GM23338 (cell line): ENCODE measurements around the gene DENND2A. TPM values are rescaled to one million over a fixed set of nuclear protein-coding genes. Genes with fewer than 3 reads are reported as not detected.

ENCODE experiments used
- ATAC-seq: fragments of 200-7000 bp; cut with Tn5 transposase; 3 replicates; pipeline ENCODE4 v1.9.1; 2020
- DNase-seq: peaks from one replicate; pipeline ENCODE4 v3.0.0-alpha.2; 2015; ENCODE audit warnings: low spot score
- H2AFZ ChIP-seq: fragments of 200-600 bp; sonication (generic); 2 replicates; pipeline ENCODE4 v1.8.0; 2016; ENCODE audit warnings: antibody characterized with exemption, mild to moderate bottlenecking, moderate library complexity
- H3F3A ChIP-seq: fragments of 200-600 bp; sonication (generic); replicated peaks from 2 replicates; pipeline ENCODE4 v1.8.0; 2017; ENCODE audit warnings: antibody characterized with exemption, mixed run types, low read depth
- H3K27ac ChIP-seq: fragments of 200-600 bp; sonication (generic); 2 replicates; pipeline ENCODE4 v1.6.1; 2016; ENCODE audit warnings: low read depth
- H3K27me3 ChIP-seq: fragments of 200-600 bp; sonication (generic); 2 replicates; pipeline ENCODE4 v1.8.0; 2016; ENCODE audit warnings: mild to moderate bottlenecking, mixed run types, moderate library complexity; ENCODE audit not compliant: insufficient read depth
- H3K36me3 ChIP-seq: fragments of 200-600 bp; sonication (generic); 2 replicates; pipeline ENCODE4 v1.8.0; 2016; ENCODE audit warnings: mild to moderate bottlenecking; ENCODE audit not compliant: insufficient read depth
- H3K4me1 ChIP-seq: fragments of 200-600 bp; sonication (generic); 2 replicates; pipeline ENCODE4 v1.8.0; 2016; ENCODE audit warnings: mild to moderate bottlenecking, moderate library complexity; ENCODE audit not compliant: insufficient read depth
- H3K4me2 ChIP-seq: fragments of 200-600 bp; sonication (generic); 2 replicates; pipeline ENCODE4 v1.7.1; 2017; ENCODE audit warnings: mixed run types
- H3K4me3 ChIP-seq: fragments of 200-600 bp; sonication (generic); 2 replicates; pipeline ENCODE4 v1.6.1; 2016; ENCODE audit warnings: mixed run types
- H3K79me2 ChIP-seq: fragments of 200-600 bp; sonication (generic); replicated peaks from 2 replicates; pipeline ENCODE4 v1.8.0; 2017; ENCODE audit warnings: mild to moderate bottlenecking; ENCODE audit not compliant: insufficient read depth
- H3K9me2 ChIP-seq: fragments of 200-600 bp; sonication (generic); 2 replicates; pipeline ENCODE4 v1.8.0; 2017; ENCODE audit not compliant: insufficient read depth
- H4K20me1 ChIP-seq: fragments of 200-600 bp; sonication (generic); replicated peaks from 2 replicates; pipeline ENCODE4 v1.8.0; 2017; ENCODE audit warnings: mild to moderate bottlenecking; ENCODE audit not compliant: insufficient read depth
- H3K27ac Mint-ChIP-seq: 2 replicates; pipeline ENCODE4 v1.8.0; 2020; ENCODE audit warnings: inconsistent platforms, mild to moderate bottlenecking, moderate library complexity, mixed read lengths
- H3K27me3 Mint-ChIP-seq: 3 replicates; pipeline ENCODE4 v1.8.0; 2022; ENCODE audit warnings: low read depth, mild to moderate bottlenecking, moderate library complexity, mixed read lengths, inconsistent platforms; ENCODE audit not compliant: insufficient read depth, poor library complexity
- H3K36me3 Mint-ChIP-seq: 3 replicates; pipeline ENCODE4 v1.8.0; 2021; ENCODE audit warnings: low read depth, mild to moderate bottlenecking, inconsistent platforms, moderate library complexity, mixed read lengths
- H3K4me1 Mint-ChIP-seq: 3 replicates; pipeline ENCODE4 v1.8.0; 2020; ENCODE audit warnings: mild to moderate bottlenecking, inconsistent platforms, mixed read lengths
- H3K4me3 Mint-ChIP-seq: 3 replicates; pipeline ENCODE4 v1.8.0; 2021; ENCODE audit warnings: moderate library complexity, mild to moderate bottlenecking, inconsistent platforms, mixed read lengths
- H3K9me3 Mint-ChIP-seq: 3 replicates; pipeline ENCODE4 v1.8.0; 2020; ENCODE audit warnings: moderate library complexity, mild to moderate bottlenecking, inconsistent platforms, mixed read lengths
- CREB1 ChIP-seq: fragments of 250-450 bp; sonication (Bioruptor Pico); IDR thresholded peaks from 2 replicates; pipeline ENCODE4 v1.5.0; 2020; ENCODE audit warnings: low read depth, mild to moderate bottlenecking, moderate library complexity
- EZH2 ChIP-seq: fragments of 200-600 bp; sonication (generic); IDR thresholded peaks from one replicate; pipeline ENCODE4 v1.8.0; 2017; ENCODE audit warnings: antibody characterized with exemption, mild to moderate bottlenecking, low read depth; ENCODE audit not compliant: unreplicated experiment
- EZH2phosphoT487 ChIP-seq: fragments of 200-600 bp; sonication (generic); IDR thresholded peaks from one replicate; pipeline ENCODE4 v1.8.1; 2018; ENCODE audit warnings: antibody characterized with exemption; ENCODE audit not compliant: unreplicated experiment
- NANOG ChIP-seq: IDR thresholded peaks from 2 replicates; pipeline ENCODE4 v1.6.1; 2016; ENCODE audit warnings: antibody characterized with exemption, borderline replicate concordance
- POLR2AphosphoS5 ChIP-seq: IDR thresholded peaks from 2 replicates; pipeline ENCODE4 v1.6.1; 2016; ENCODE audit warnings: antibody characterized with exemption, low read depth
- STAT1 ChIP-seq: IDR thresholded peaks from one replicate; pipeline ENCODE4 v1.6.1; 2016; ENCODE audit warnings: antibody characterized with exemption; ENCODE audit not compliant: unreplicated experiment
- ZNF114 ChIP-seq: fragments of 250-450 bp; sonication (Bioruptor Pico); IDR thresholded peaks from 2 replicates; pipeline ENCODE4 v1.5.0; 2020; ENCODE audit warnings: mild to moderate bottlenecking, moderate library complexity
- ZNF331 ChIP-seq: fragments of 250-450 bp; sonication (Bioruptor Pico); IDR thresholded peaks from 2 replicates; pipeline ENCODE4 v1.5.0; 2020; ENCODE audit warnings: low read depth, mild to moderate bottlenecking, moderate library complexity
- polyA plus RNA-seq: library from polyadenylated mRNA; unstranded; fragments of >200 nt; fragmentation: Nextera tagmentation; extraction: Ambion mirVana; gene quantifications from 2 replicates; pipeline ENCODE4 v1.2.1, GENCODE V29; 2016
- total RNA-seq: library from RNA; depleted of rRNA; stranded (reverse); fragments of >200 nt; shearing (Covaris generic); gene quantifications from 2 replicates; pipeline ENCODE4 v1.2.3, GENCODE V29; 2014
- TF ChIP-seq, protein P1 (sequence below), 2 experiments: fragments of 200-600 bp in 1 of 2; sonication (generic) in 1 of 2; conservative IDR thresholded peaks; 2 replicates each; pipeline versions ENCODE4 v1.5.1 to v1.6.1; 2016 to 2017; ENCODE audit warnings: antibody characterized with exemption in 2 of 2, low read depth in 2 of 2, mild to moderate bottlenecking in 2 of 2, moderate library complexity in 1 of 2
- TF ChIP-seq, protein P2 (sequence below): IDR thresholded peaks from one replicate; pipeline ENCODE4 v1.6.1; 2018; ENCODE audit warnings: antibody characterized with exemption; ENCODE audit not compliant: unreplicated experiment

The DENND2A gene
- total and polyA plus RNA-seq, 2 experiments from 2014 or later, result 1.7 to 5.6 TPM

DNA sequence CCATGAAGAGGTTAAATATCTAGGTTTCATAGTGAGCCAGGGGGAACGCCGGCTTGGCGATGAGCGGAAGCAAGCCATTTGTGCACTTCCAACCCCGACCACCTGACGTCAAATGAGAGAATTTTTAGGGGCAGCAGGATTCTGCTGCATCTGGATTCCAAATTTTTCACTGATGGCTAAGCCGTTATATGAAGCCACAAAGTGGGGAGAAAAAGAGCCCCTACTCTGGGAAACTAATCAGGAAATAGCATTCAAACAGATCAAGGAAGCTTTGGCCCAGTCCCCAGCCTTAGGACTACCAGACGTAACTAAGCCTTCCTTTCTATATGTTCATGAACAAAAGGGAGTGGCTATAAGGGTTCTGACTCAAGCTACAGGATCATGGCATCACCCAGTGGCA, 19.2 kb upstream of the DENND2A start:
- TF ChIP-seq POLR2AphosphoS5 (no peak), EZH2phosphoT487 (no peak), STAT1 (no peak)
- TF ChIP-seq, protein P1, sequence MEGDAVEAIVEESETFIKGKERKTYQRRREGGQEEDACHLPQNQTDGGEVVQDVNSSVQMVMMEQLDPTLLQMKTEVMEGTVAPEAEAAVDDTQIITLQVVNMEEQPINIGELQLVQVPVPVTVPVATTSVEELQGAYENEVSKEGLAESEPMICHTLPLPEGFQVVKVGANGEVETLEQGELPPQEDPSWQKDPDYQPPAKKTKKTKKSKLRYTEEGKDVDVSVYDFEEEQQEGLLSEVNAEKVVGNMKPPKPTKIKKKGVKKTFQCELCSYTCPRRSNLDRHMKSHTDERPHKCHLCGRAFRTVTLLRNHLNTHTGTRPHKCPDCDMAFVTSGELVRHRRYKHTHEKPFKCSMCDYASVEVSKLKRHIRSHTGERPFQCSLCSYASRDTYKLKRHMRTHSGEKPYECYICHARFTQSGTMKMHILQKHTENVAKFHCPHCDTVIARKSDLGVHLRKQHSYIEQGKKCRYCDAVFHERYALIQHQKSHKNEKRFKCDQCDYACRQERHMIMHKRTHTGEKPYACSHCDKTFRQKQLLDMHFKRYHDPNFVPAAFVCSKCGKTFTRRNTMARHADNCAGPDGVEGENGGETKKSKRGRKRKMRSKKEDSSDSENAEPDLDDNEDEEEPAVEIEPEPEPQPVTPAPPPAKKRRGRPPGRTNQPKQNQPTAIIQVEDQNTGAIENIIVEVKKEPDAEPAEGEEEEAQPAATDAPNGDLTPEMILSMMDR (conservative IDR thresholded peaks at IDR 0.05; ENCODE audit: low read depth in 2 of 2), result no peak
- Histone ChIP-seq H3K9me2 (no peaks in the 10 kb centered on the region), H3K79me2 (no peaks in the 10 kb centered on the region), H3K4me1 (no peaks in the 10 kb centered on the region), H3K4me3 (no peak overlapping the region), H3K4me2 (no peak overlapping the region), H3F3A (no peaks in the 10 kb centered on the region), H4K20me1 (no peaks in the 10 kb centered on the region), H3K27me3 (no peaks in the 10 kb centered on the region), H3K36me3 (no peaks in the 10 kb centered on the region), H3K27ac (no peak overlapping the region), H2AFZ (0 out of 2 replicates have a peak overlapping the region, but pooled peaks have one; percentile 28)
- ATAC-seq (no peak), DNase-seq (no peak)
- Mint-ChIP-seq H3K27me3 (peaks cover 1% of the 10 kb centered on the region), H3K4me3 (no peak overlapping the region), H3K9me3 (peaks cover 3% of the 10 kb centered on the region; the same call in 1 of the 3 replicates), H3K4me1 (peaks cover 7% of the 10 kb centered on the region; the same call in 2 of the 3 replicates), H3K36me3 (no peaks in the 10 kb centered on the region), H3K27ac (no peak overlapping the region)

DNA sequence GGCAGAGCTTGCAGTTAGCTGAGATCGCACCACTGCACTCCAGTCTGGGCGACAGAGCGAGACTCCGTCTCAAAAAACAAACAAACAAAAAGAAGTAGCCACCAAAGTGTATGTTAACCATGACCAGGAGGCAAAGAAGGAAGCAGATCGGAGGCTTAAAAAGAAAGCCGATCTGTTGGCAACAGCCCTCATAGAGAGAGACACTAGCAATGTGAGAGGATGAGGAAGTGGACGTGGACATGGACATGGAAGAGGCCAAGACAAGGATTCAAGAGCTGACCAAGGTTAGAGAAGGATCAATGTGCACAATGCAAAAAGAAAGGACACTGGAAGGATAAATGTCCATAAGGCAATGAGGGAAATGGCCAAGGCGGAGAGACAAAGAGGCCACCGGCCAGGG, 17.3 kb upstream of the DENND2A start:
- H3K36me3 ChIP-seq, result no peaks in the 10 kb centered on the region
- H3K4me3 ChIP-seq, result no peak overlapping the region
- H3K4me1 ChIP-seq, result no peaks in the 10 kb centered on the region
- peaks cover 9% of the 10 kb centered on the region; the same call in 2 of the 3 replicates for H3K4me1 Mint-ChIP-seq
- TF ChIP-seq ZNF114 (CRISPR knock-in tag) (no peak), EZH2 (no peak), CREB1 (no peak), NANOG (no peak), STAT1 (no peak), ZNF331 (CRISPR knock-in tag) (no peak)
- TF ChIP-seq, protein P2, sequence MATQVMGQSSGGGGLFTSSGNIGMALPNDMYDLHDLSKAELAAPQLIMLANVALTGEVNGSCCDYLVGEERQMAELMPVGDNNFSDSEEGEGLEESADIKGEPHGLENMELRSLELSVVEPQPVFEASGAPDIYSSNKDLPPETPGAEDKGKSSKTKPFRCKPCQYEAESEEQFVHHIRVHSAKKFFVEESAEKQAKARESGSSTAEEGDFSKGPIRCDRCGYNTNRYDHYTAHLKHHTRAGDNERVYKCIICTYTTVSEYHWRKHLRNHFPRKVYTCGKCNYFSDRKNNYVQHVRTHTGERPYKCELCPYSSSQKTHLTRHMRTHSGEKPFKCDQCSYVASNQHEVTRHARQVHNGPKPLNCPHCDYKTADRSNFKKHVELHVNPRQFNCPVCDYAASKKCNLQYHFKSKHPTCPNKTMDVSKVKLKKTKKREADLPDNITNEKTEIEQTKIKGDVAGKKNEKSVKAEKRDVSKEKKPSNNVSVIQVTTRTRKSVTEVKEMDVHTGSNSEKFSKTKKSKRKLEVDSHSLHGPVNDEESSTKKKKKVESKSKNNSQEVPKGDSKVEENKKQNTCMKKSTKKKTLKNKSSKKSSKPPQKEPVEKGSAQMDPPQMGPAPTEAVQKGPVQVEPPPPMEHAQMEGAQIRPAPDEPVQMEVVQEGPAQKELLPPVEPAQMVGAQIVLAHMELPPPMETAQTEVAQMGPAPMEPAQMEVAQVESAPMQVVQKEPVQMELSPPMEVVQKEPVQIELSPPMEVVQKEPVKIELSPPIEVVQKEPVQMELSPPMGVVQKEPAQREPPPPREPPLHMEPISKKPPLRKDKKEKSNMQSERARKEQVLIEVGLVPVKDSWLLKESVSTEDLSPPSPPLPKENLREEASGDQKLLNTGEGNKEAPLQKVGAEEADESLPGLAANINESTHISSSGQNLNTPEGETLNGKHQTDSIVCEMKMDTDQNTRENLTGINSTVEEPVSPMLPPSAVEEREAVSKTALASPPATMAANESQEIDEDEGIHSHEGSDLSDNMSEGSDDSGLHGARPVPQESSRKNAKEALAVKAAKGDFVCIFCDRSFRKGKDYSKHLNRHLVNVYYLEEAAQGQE, result no peak
- no peaks in the 10 kb centered on the region for H3K9me2 ChIP-seq
- no peaks in the 10 kb centered on the region for H3K27me3 ChIP-seq
- peaks cover 8% of the 10 kb centered on the region for H3K27me3 Mint-ChIP-seq
- no peak overlapping the region for H3K4me3 Mint-ChIP-seq
- H3K4me2 ChIP-seq, result no peak overlapping the region
- H3K27ac Mint-ChIP-seq, result no peak overlapping the region
- H3K79me2 ChIP-seq, result no peaks in the 10 kb centered on the region
- no peak overlapping the region for H2AFZ ChIP-seq
- H3K9me3 Mint-ChIP-seq, result peaks cover 3% of the 10 kb centered on the region; the same call in 1 of the 3 replicates
- ATAC-seq (no peak), DNase-seq (no peak)
- H4K20me1 ChIP-seq, result no peaks in the 10 kb centered on the region
- no peak overlapping the region for H3K27ac ChIP-seq
- no peaks in the 10 kb centered on the region for H3K36me3 Mint-ChIP-seq
- H3F3A ChIP-seq, result no peaks in the 10 kb centered on the region
